ENCODE measurements around the gene ZNF782.

DNA sequence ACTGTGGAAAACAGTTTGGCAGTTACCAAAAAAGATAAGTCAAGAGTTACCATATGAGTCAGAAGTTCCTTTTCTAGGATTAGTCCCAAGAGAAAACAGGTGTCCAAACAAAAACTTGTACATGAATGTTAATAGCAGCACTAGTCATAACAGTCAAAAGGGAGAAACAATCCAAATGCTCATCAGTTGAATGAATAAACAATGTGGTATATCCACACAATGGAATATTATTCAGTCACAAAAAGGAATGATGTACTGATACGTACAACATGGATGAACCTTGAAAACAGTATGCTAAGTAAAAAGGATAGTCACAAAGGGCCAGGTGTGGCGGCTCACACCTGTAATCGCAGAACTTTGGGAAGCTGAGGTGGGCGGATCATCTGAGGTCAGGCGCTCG is 84.3 kb downstream of the ZNF782 start:
- no peak for TF ChIP-seq POLR2A (IDR thresholded peaks at IDR 0.05)
- TF ChIP-seq, protein P1, sequence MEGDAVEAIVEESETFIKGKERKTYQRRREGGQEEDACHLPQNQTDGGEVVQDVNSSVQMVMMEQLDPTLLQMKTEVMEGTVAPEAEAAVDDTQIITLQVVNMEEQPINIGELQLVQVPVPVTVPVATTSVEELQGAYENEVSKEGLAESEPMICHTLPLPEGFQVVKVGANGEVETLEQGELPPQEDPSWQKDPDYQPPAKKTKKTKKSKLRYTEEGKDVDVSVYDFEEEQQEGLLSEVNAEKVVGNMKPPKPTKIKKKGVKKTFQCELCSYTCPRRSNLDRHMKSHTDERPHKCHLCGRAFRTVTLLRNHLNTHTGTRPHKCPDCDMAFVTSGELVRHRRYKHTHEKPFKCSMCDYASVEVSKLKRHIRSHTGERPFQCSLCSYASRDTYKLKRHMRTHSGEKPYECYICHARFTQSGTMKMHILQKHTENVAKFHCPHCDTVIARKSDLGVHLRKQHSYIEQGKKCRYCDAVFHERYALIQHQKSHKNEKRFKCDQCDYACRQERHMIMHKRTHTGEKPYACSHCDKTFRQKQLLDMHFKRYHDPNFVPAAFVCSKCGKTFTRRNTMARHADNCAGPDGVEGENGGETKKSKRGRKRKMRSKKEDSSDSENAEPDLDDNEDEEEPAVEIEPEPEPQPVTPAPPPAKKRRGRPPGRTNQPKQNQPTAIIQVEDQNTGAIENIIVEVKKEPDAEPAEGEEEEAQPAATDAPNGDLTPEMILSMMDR (IDR thresholded peaks at IDR 0.05): no peak

Data from thyroid gland (tissue), 4 donors.